Measurements from ENCODE around the gene HPCAL1.
"Not testable (repeated sequence)": the region's sequence is repeated elsewhere in the genome, so short reads cannot be mapped to it uniquely, and the experiment has no call there.

Gene HPCAL1

DNA sequence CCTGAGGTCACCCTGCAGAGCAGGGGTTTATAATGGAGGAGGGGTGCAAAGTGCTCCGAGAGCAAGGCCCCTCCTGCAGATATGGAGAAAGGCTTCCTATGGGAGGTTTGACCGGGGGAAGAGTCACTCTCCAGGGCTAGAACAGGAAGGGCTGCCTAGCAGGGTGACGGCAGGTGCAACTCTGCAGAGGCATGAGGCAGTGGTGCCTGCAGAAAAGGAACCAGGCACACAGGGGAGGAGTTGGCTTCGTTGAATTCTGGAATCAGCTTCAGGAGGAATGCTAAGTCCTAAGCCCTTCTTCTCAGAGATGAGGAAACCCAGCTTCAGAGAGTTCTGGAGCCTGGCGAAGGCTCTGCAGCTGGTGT is 17.5 kb upstream of the HPCAL1 start:
- DNase-seq (ENCODE audit: low read depth): no peak

DNA sequence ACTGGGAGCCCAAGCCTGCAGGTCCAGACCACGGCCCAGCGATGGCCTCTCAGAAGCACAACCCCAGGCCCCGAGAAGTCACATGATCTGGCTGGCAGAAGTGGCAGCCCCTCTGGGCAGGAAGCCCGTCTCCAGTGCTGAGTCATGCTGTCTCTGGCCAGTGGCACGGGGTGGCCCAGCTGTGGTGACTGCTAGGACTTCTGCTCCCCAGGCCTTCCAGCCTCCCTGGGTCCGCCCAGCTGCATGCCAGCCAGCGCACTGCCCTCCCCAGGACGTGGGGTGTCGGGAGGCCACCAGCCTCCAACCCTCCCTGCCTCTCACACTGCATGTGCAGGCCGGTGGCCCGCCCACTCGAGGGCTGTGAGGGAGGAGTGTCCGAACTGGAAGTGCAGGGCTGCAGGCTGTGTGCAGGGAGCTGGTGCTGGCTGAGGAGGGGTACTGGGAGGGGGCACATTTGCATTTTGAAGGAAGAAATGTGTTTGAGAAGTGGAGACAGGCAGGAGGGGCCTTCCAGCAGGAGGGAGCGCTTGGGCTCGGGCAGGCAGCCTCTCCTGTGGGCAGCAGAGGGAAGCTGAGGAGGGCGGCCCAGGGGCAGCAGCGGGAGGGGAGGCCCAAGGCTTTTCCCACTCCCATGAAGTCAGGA is 17.0 kb upstream of the HPCAL1 start:
- peak; percentile 19 for DNase-seq (ENCODE audit: low read depth)

DNA sequence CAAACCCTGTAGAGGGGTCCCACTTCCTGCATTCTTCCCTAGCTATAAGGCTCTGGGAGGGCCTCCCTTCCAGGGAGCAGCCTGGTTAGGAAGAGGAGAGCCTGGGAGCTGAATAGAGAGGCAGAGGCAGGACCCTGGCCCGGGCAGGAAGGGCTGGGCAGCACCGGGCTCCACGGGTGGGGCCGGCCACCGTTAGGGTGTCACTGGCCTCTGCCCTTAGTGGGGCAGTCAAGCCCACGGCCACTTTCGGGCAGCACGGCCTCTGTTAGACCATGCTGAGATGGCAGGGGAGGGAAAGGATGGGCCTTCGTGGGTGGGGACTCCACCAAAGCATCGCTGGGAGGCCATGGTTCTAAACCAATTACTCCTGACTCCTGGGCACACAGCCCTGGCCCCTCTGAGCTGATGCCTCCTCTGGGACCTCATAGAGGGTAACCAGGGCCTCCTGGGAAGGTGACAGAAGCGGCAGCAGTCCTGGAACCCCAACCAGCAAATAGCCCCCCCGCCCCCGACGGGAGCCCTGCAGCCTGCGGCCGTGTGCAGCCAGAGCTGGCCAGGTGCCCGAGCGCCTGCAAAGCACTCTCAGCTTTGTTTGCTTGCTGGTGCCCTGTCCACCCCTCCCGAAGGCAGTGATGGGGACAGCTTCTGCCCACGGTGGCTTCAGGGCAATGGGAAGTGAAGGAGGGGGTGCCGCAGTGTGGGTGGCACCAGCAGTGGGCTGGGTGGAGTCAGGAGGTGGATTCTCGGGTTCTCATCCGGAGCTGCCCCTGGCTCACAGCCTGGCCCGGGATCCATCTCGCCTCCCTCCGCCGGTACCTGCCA is 16.3 kb upstream of the HPCAL1 start:
- DNase-seq (ENCODE audit: low read depth): no peak

DNA sequence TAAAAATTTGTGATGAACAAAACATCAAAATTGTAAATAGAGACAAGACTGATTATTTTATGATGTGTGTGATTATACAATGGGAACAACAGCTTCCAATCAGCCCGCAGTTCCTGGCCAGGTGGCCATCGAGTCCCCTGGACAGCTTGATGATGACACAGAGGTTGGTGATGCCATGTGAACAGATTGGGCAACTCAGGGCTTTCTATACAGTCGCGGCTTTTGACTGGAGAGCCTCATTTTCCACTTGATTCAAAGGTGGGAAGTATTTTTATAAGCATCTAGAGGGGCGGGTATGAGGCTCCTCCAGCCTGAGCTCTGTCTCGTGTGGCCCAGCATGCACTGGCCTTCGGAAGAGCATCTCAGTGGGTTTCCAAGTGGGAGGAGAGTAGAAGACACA is 14.9 kb upstream of the HPCAL1 start:
- no peak for DNase-seq (ENCODE audit: low read depth)

DNA sequence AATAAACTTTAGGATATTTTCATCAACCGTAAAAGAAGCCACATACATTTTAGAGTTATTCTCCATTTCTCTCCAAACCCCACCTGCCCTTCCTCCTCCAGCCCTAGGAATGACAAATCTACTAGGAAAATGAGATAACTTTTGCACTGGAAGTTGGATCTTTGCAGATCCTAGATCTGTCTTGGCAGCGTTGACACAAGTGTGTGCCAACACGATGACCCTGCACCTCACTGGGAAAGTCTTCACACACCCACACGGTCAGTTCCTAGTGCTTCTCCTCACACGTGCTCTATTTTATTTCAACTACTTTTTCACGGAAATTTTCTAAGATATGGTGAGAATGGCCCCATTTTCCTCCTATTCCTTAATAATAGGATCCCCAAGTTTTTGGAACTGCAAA is 14.1 kb upstream of the HPCAL1 start:
- DNase-seq (ENCODE audit: low read depth): no peak

DNA sequence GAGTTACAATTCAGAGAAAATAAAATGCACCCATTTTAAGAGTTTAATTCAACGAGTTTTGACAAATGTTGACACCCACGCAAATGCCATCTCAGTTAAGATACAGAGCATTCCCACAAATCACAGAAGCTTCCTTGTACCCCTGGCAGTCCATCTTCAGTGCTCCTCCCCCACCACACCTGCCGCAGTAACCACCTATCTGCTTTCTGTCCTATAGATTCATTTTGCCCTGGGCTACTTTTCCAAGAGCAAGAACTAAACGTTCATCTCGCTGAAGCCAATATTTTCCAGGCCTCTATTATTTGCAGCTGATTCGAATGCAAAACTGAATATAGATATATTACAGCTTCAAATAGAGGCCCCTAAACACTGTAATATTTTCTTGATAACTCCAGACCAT is 13.4 kb upstream of the HPCAL1 start:
- no peak for DNase-seq (ENCODE audit: low read depth)

DNA sequence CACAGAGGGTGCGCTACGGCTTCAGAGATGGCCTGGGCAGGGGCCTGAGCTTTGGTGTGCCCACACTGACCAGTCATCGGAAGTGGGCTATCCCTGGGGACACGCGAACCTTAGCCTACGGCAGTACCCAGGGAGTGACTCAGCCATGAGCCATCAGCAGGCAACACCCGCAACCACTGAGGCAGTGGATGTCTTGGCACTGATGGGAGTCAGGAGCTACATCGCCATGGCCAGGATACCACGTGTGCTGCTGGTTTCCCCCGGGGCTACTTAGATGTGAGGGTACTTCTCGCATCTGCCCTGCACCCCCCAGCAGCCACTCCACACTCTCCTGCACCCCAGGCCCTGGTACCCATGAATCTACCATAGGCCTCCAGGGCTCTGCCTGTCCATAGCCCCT is 12.8 kb upstream of the HPCAL1 start:
- DNase-seq (ENCODE audit: low read depth): peak; percentile 27

DNA sequence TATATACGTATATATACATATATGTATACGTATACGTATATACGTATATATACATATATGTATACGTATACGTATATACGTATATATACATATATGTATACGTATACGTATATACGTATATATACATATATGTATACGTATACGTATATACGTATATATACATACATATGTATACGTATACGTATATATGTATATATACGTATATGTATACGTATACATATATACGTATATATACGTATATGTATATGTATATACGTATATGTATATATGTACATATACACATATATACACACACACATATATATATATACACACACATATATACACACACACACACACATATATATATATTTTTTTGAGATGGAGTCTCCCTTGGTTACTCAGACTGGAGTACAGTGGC is 11.3 kb upstream of the HPCAL1 start:
- DNase-seq (ENCODE audit: low read depth): not testable (repeated sequence)

DNA sequence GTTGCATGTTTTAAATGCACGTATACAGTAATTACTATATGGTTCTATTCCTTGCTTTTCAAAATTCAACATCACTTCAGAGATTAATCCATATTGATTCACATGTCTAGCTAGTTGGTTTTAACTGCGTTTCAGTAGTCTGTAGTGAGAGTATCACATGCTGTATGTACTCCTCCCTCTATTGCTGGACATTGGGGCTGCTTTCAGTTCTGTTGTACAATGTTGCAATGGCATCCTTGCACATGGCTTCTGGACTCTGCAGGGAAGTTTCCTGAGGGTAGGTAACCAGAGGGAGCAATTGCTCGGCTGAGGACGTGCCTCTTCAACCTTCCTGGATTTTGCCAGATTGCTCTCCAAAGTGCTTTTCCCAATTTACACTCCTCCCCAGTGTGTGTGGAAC is 10.7 kb upstream of the HPCAL1 start:
- DNase-seq (ENCODE audit: low read depth): no peak

DNA sequence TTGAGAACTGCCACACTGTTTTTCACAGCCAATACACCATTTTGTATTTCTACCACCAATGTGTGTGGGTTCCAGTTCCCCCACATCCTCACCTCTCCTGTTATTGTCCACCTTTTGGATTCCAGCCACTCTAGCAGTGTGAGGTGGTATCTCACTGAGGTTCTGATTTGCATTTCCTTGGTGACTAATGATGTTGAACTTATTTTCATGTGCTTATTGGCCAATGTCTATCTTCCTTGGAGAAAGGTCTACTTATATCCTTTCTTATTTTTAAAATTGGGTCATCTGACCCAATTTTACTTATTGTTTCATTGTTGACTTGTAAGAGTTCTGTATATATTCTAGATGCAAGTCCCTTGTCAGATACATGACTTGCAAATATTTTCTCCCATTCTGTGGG is 9.1 kb upstream of the HPCAL1 start:
- no peak for DNase-seq (ENCODE audit: low read depth)

DNA sequence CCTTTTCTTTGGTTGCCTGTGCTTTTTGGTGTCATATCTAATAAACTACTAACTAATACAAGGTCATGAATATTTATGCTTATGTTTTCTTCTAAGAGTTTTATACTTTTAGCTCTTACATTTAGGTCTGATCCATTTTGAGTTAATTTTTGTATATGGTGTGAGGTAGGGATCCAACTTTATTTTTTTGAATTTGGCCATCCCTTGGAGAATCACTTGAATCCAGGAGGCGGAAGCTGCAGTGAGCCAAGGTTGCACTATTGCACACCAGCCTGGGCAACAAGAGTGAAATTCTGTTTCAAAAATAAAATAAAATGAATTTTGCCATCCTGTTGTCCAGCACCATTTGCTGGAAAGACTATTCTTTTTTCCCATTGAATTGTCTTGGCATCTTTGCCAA is 8.6 kb upstream of the HPCAL1 start:
- no peak for DNase-seq (ENCODE audit: low read depth)

DNA sequence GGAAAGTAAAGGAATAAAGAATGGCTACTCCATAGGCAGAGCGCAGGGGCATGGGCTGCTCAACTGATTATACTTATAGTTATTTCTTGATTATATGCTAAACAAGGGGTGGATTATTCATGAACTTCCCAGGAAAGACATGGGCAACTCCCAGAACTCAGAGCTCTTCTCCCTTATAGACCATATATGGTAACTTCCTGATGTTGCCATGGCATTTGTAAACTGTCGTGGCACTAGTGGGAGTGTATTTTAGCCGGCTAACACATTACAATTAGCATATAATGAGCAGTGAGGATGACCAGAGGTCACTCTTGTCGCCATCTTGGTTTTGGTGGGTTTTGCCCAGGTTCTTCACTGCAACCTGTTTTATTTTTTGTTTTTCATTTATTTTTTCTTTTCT is 7.1 kb upstream of the HPCAL1 start:
- not testable (repeated sequence) for DNase-seq (ENCODE audit: low read depth)

DNA sequence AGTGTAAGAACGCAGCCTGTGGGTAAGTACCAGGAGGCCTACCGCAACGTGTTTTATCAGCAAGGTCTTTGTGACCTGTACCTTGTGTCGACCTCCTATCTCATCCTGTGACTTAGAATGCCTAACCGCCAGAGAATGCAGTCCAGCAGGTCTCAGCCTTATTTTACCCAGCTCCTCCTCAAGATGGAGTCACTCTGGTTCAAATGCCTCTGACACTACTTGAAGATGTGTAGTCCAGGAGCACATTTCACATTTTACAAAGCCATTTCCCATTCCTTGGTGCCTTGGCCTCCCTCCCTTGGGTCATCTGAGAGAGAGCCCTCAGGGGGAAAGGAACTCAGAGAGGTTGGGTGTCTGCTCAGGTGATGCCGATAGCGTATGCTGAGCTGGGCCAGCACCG is 6.6 kb upstream of the HPCAL1 start:
- DNase-seq (ENCODE audit: low read depth): no peak

DNA sequence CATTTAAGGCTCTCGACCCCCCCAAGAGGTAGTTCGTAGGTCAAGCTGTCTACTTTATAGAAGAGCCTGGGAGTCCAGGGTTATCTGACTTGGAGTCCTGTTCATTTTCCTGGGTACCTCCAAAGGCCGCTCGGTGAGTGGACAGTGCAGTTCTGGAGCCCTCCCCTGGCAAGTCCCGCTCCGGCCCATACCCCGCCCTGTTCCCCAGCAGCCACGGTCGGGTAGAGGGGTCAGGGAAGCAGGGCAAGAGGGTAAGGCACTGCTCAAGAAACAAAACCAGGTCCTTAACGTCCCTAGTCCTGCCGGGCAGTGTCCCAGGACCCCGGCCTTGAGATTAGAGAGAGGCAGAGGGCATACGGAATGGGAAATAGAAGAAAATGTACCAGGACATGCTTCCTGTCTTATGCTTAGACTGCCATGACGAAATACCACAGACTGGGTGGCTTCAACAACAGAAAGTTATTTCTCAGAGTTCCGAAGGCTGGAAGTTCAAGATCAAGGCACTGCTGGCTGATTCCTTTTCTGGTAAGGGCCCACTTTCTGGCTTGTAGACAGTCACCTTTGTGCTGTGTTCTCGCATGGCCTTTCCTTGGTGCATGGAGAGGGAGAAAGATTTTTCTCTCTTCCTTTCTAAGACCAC is 5.4 kb upstream of the HPCAL1 start:
- peak; percentile 16 for DNase-seq (ENCODE audit: low read depth)

DNA sequence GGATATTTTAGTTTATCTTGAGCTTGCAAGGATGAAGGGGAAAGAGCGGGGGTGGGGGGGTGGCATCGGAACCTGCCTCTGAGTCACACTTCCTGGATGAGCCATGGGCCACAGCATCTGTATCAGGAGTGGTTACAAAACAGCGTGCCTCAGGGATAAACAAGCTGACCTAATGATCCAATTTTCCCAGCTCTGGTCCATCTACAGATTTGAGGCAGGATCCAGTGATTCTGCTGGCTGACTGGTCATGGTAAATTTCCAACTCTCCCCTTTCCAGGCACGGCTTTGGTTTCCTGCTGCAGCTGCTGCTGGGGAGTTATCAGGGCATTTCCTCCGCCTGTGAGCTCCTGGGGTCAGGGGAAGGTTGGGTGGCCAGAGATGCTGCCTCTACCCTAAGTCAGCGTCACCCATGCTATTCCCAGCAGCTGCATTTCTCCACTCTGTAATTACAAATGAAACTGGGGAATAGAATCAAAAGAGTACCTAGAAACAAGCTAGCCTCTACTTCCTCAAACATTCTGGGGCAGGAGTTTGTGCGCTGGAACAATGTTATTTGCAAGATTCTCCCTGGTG is 4.7 kb upstream of the HPCAL1 start:
- peak; percentile 92 for DNase-seq (ENCODE audit: low read depth)

DNA sequence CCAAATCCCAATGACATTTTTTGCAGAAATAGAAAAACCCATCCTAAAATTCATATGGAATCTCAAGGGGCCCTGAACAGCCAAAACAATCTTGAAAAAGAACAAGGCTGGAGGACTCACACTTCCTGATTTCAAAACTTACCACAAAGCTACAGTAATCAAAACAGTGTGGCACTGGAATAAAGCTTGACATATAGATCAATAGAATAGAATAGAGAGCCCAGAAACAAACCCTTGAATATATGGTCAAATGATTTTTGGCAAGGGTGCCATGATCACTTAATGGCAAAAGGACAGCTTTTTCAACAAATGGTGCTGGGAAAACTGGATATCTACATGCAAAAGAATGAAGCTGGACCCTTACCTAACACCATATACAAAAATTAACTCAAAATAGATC is 3.9 kb upstream of the HPCAL1 start:
- DNase-seq (ENCODE audit: low read depth): not testable (repeated sequence)

DNA sequence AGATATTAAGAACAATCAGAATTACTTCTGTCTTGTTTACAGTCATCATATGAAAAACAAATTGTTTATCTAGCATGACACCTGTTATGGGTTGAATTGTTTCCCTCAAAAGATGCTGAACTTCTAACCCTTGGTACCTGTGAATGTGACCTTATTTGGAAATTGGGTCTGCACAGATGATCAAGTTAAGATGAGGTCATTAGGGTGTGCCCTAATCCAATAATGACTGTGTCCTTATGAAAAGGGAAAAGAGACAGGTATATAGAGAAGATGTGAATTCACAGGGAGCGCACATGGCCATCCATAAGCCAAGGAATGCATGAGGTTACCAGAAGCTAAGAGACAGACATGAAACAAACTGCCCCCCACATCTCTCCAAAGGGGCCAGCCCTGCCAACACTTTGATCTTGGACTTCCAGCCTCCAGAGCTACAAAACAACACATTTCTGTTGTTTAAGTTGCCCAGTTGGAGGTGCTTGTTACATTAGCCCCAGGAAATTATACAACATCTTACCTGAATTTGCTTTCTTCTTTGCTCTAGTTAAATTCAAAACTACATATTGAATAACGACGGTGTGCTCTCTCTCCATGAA is 2.3 kb upstream of the HPCAL1 start:
- no peak for DNase-seq (ENCODE audit: low read depth)

DNA sequence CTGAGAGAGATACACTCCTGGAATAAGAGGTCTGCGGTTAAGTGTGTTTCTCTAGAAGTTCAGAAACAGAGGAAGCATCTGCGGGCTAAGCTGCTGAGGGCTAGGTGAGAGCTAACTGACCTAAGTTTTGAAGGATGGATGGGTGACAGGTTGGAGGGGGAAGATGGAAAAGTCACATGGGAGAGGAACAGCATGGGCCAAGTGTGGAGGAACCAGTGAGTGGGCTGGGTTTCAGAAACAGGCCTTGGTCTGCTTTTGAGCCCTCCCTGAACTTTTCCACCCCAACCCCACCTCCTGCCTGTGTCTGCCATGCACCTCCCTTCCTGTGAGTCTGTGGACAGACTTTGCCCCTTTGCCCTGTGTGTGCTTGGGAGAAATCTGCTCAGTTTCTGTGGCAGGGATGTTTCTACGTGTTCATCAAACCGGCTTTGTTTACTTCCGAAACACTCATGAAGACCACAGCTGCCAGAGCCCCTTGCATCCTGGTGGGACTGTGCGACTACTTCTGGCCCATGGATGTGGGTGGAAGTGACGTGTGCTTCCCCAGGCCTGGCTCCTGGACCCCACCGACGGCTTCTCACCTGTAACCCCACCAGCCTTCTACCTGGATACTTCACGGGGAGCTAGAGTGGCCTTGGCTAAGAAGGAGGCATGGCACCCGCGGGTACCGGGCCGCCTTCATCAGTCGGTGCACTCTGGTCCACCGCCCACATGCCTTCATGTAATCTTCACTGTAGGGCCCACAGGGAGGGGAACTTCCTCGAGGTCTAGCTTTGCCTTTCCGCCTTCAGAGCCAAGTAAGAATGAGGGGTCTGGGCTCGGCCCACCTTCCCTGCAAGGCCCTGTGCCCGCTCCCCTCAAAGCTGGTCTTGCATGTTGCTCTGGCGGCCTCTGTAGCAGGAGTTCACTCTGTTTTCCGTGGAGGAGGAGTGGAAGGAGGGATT is 1.4 kb upstream of the HPCAL1 start:
- no peak for DNase-seq (ENCODE audit: low read depth)

DNA sequence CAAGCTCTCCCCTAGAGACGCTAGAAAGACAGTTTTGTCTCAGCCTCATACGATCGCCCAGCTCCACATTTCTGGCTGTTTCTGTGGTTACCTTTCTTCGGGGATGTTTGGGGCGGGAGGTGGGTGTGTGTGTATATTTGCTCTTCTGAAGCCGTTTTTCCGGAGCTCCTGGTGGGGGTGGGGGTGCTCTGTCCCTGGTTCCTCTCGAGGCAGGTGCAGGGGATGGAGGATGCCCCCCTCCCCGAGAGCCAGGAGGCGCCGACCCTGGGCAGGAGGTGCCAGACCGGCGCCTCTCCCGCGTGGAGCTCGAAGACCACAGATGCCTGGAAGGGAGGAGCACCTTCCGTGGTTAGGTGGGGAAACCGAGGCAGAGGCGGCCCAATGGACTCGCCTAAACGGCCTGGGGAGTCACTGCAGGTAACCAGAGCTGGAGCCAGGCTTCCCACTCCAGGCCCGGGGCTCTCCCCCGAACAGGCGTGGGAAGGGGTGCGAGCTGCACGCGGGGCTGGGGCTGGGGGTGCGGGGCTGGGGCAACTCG is 694 bp upstream of the HPCAL1 start:
- DNase-seq (ENCODE audit: low read depth): no peak

DNA sequence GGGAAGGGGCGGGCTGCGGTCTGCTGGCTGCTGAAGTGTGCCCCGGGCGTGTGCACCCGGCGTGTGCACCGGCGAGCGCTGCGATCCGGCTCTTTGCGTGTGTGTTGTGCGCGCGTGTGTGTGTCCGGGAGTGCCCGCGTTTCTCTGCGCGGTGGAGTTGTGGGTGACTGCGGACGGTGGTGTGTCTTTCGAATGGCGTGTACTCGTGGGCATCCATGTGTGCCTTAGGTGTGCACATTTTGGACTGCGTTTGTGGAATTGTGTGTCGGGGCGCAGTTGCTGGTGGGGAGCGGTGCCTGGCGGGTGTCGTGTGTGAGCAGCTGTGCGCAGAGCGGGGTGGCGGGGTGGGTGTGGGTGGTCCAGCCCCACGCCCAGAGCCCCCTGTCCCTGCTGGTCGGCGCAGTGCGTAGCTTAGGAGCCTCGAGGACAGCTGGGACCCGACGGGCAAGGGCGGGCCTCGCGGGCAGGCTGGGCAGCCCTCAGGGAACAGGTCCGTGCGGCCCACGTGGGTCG is 533 bp downstream of the HPCAL1 start:
- DNase-seq (ENCODE audit: low read depth): no peak
